K562 (cell line): ENCODE measurements around the gene CRYZ. TPM values are rescaled to one million over a fixed set of nuclear protein-coding genes. Genes with fewer than 3 reads are reported as not detected.
A peak's percentile ranks its signal among the peaks of the same experiment; 100 is the strongest.

ENCODE experiments used
- ATAC-seq: fragments of 200-7000 bp; cut with Tn5 transposase; 3 replicates; pipeline ENCODE4 v1.9.1; 2020; ENCODE audit warnings: moderate library complexity
- BruUV-seq: library from RNA; stranded (reverse); fragments of 400-500 nt; replicated peaks from 2 replicates; lab custom pipeline; 2021; lab: Mats Ljungman, UMichigan
- CTCF ChIA-PET: fragments of 300-600 bp; formaldehyde crosslinking; extraction: SDS; loops from one replicate; lab custom pipeline; 2021; ENCODE audit warnings: low intra/inter-chr PET ratio; lab: Yijun Ruan, JAX
- POLR2A ChIA-PET: fragments of 300-600, 350-650 bp; sonication (Branson Sonifier 250); formaldehyde crosslinking; extraction: SDS; loops from one replicate; lab custom pipeline; 2021; ENCODE audit warnings: antibody characterized with exemption, inconsistent platforms; lab: Yijun Ruan, JAX
- DNase-seq, 4 experiments: peaks; one replicate each; pipeline versions ENCODE4 v3.0.0 to v3.0.0-alpha.2; 2011 to 2018; ENCODE audit warnings: low spot score in 3 of 4, mixed read lengths in 3 of 4; ENCODE audit errors: extremely low read depth in 1 of 4
- FAIRE-seq: peaks from 2 replicates; lab custom pipeline; 2011; peaks lifted over from hg19 to GRCh38; lab: Jason Lieb, UNC
- H2AFZ ChIP-seq: 2 replicates; pipeline ENCODE4 v1.6.0; 2011; ENCODE audit warnings: low read depth, low read length, control low read depth, inconsistent platforms
- H3K27ac ChIP-seq: fragments of 200-600 bp; 3 replicates; pipeline ENCODE4 v1.8.0; 2011; ENCODE audit warnings: low read depth, mild to moderate bottlenecking, control low read depth, inconsistent platforms, low read length, moderate library complexity, mixed read lengths; ENCODE audit errors: extremely low read depth
- H3K27me3 ChIP-seq, 2 experiments: fragments of 300-600 bp in 1 of 2; 2 replicates in 1 of 2; 3 replicates in 1 of 2; pipeline versions ENCODE4 v1.6.0 to v1.8.0; 2011; ENCODE audit warnings: inconsistent platforms in 2 of 2, low read length in 2 of 2, mild to moderate bottlenecking in 1 of 2, mixed read lengths in 1 of 2, moderate library complexity in 1 of 2; ENCODE audit not compliant: control insufficient read depth in 2 of 2, insufficient read depth in 2 of 2
- H3K36me3 ChIP-seq: fragments of 300-600 bp; 3 replicates; pipeline ENCODE4 v1.8.0; 2011; ENCODE audit warnings: mild to moderate bottlenecking, low read length, inconsistent platforms; ENCODE audit not compliant: control insufficient read depth, insufficient read depth
- H3K4me1 ChIP-seq, 2 experiments: fragments of 200-600 bp in 1 of 2; replicated peaks in 1 of 2; 2 replicates in 1 of 2; 3 replicates in 1 of 2; pipeline versions ENCODE4 v1.5.1 to v1.8.0; 2011; ENCODE audit warnings: inconsistent platforms in 2 of 2, low read length in 2 of 2, mild to moderate bottlenecking in 1 of 2, mixed read lengths in 1 of 2, moderate library complexity in 1 of 2; ENCODE audit not compliant: control insufficient read depth in 2 of 2, insufficient read depth in 2 of 2
- H3K4me2 ChIP-seq: 2 replicates; pipeline ENCODE4 v1.6.1; 2011; ENCODE audit warnings: low read length, control low read depth, inconsistent platforms, mixed read lengths; ENCODE audit not compliant: insufficient read depth
- H3K4me3 ChIP-seq: fragments of 200-600 bp; sonication (generic), shearing (Covaris generic); 2 replicates; pipeline ENCODE4 v1.5.1; 2016; ENCODE audit warnings: control low read depth, inconsistent platforms
- H3K79me2 ChIP-seq: fragments of 200-600 bp; 3 replicates; pipeline ENCODE4 v1.8.0; 2011; ENCODE audit warnings: low read length, inconsistent platforms; ENCODE audit not compliant: control insufficient read depth, insufficient read depth
- H3K9ac ChIP-seq, 2 experiments: 2 replicates each; pipeline versions ENCODE4 v1.6.0 to v1.6.1; 2011; ENCODE audit warnings: low read depth in 2 of 2, low read length in 2 of 2, control low read depth in 1 of 2, inconsistent platforms in 1 of 2, mild to moderate bottlenecking in 1 of 2, mixed read lengths in 1 of 2; ENCODE audit not compliant: insufficient read depth in 1 of 2
- H3K9me1 ChIP-seq: one replicate; pipeline ENCODE4 v1.6.0; 2011; ENCODE audit warnings: inconsistent platforms, mild to moderate bottlenecking, low read length, moderate library complexity; ENCODE audit not compliant: control insufficient read depth, insufficient read depth
- H3K9me3 ChIP-seq: replicated peaks from 2 replicates; pipeline ENCODE4 v1.5.1; 2011; ENCODE audit warnings: low read depth, low read length, inconsistent platforms; ENCODE audit not compliant: control insufficient read depth, insufficient read depth
- H4K20me1 ChIP-seq: replicated peaks from 2 replicates; pipeline ENCODE4 v1.6.1; 2011; ENCODE audit warnings: low read length, inconsistent platforms, mixed read lengths; ENCODE audit not compliant: control insufficient read depth, insufficient read depth
- ATF7 ChIP-seq: fragments of 450-650 bp; IDR thresholded peaks from 2 replicates; pipeline ENCODE4 v1.7.1; 2014; ENCODE audit warnings: mild to moderate bottlenecking, moderate library complexity
- CBX8 ChIP-seq: fragments of 200-600 bp; sonication (generic); IDR thresholded peaks from 2 replicates; pipeline ENCODE4 v1.6.1; 2012; ENCODE audit warnings: borderline replicate concordance, mixed run types, low read depth, mild to moderate bottlenecking, moderate library complexity, mixed read lengths, low read length, control low read depth, inconsistent platforms; ENCODE audit not compliant: poor library complexity, severe bottlenecking; ENCODE audit errors: extremely low read depth
- CEBPG ChIP-seq, 3 experiments: fragments of 200-800 bp in 1 of 3; sonication (Bioruptor generic) in 1 of 3; sonication (generic) in 1 of 3; formaldehyde crosslinking in 1 of 3; IDR thresholded peaks in 2 of 3; conservative IDR thresholded peaks in 1 of 3; 2 replicates each; pipeline versions ENCODE4 v1.6.1 to v1.8.0; 2016 to 2022; ENCODE audit warnings: missing compliant biosample characterization in 2 of 3, missing genetic modification characterization in 2 of 3, mild to moderate bottlenecking in 1 of 3, missing genetic modification reagents in 1 of 3
- CHD4 ChIP-seq: fragments of 200-600 bp; sonication (generic); IDR thresholded peaks from 3 replicates; pipeline ENCODE4 v1.6.1; 2012; ENCODE audit warnings: low read depth, mild to moderate bottlenecking, mixed read lengths, low read length, inconsistent platforms; ENCODE audit not compliant: insufficient read depth, insufficient replicate concordance, poor library complexity, severe bottlenecking
- ETV6 ChIP-seq, 3 experiments: fragments of 150-350 bp in 1 of 3; sonication (generic) in 1 of 3; formaldehyde crosslinking in 1 of 3; IDR thresholded peaks; 2 replicates each; pipeline versions ENCODE4 v1.6.1 to v1.8.0; 2014 to 2022; ENCODE audit warnings: borderline replicate concordance in 2 of 3, low read depth in 2 of 3, antibody characterized with exemption in 1 of 3, low read length in 1 of 3, mild to moderate bottlenecking in 1 of 3, missing genetic modification reagents in 1 of 3
- FOS ChIP-seq: IDR thresholded peaks from 3 replicates; pipeline ENCODE4 v1.6.1; 2011; ENCODE audit not compliant: insufficient read length; ENCODE audit errors: extremely low read depth
- HMG20A ChIP-seq: fragments of 450-650 bp; formaldehyde crosslinking; conservative IDR thresholded peaks from 2 replicates; pipeline ENCODE4 v1.4.0; 2020; ENCODE audit warnings: mild to moderate bottlenecking, mixed read lengths
- NCOA1 ChIP-seq: fragments of 450-650 bp; IDR thresholded peaks from 2 replicates; pipeline ENCODE4 v1.6.1; 2016; ENCODE audit warnings: low read depth
- NONO ChIP-seq, 2 experiments: fragments of 200-400 bp in 1 of 2; fragments of 450-650 bp in 1 of 2; formaldehyde crosslinking in 1 of 2; IDR thresholded peaks; 2 replicates each; pipeline ENCODE4 v1.6.1; 2017; ENCODE audit warnings: low read depth in 2 of 2, mild to moderate bottlenecking in 2 of 2, moderate library complexity in 2 of 2, low read length in 1 of 2
- PYGO2 ChIP-seq: fragments of 450-650 bp; IDR thresholded peaks from 2 replicates; pipeline ENCODE4 v1.6.1; 2016; ENCODE audit warnings: mild to moderate bottlenecking, missing genetic modification characterization, moderate library complexity, missing compliant biosample characterization
- TEAD1 ChIP-seq, 2 experiments: fragments of 450-650 bp in 1 of 2; sonication (generic) in 1 of 2; formaldehyde crosslinking; IDR thresholded peaks; 2 replicates each; pipeline versions ENCODE4 v1.4.0 to v1.8.0; 2020 to 2022; ENCODE audit warnings: mild to moderate bottlenecking in 2 of 2, missing genetic modification reagents in 1 of 2
- XRCC3 ChIP-seq: fragments of 450-650 bp; IDR thresholded peaks from 2 replicates; pipeline ENCODE4 v1.6.1; 2017; ENCODE audit warnings: mild to moderate bottlenecking, moderate library complexity
- ZFPM2 ChIP-seq: fragments of 250-450 bp; sonication (Bioruptor Pico); IDR thresholded peaks from 2 replicates; pipeline ENCODE4 v1.5.1; 2022; ENCODE audit warnings: mild to moderate bottlenecking
- ZNF445 ChIP-seq: fragments of 250-450 bp; sonication (Bioruptor Pico); IDR thresholded peaks from 2 replicates; pipeline ENCODE4 v1.4.0; 2020; ENCODE audit warnings: low read depth, mild to moderate bottlenecking, moderate library complexity
- WGBS: fragments of 100-300 bp; shearing (Covaris generic); methylation state at CpG from one replicate; pipeline ENCODE4 v1.1.6; 2016; ENCODE audit warnings: low coverage, mixed read lengths; ENCODE audit not compliant: insufficient coverage; ENCODE audit errors: missing lambda C conversion rate; 5-methylcytosine and 5-hydroxymethylcytosine counted together
- in situ Hi-C: fragments of 300-500 bp; cut with MboI; formaldehyde crosslinking; loops from 4 replicates; pipeline ENCODE4 v1.15.0; 2018; ENCODE audit warnings: inconsistent platforms, mixed read lengths
- intact Hi-C: fragments of 100-400 bp; cut with micrococcal nuclease; formaldehyde crosslinking; loops from 2 replicates; pipeline ENCODE4 v1.14.2; 2022
- polyA plus RNA-seq, 8 experiments: library from polyadenylated mRNA; depleted of rRNA in 4 of 8; stranded (reverse) in 5 of 8; unstranded in 3 of 8; fragments of >200 nt; fragmentation: Nextera tagmentation in 2 of 8; fragmentation: Illumina TruSeq in 1 of 8; extraction: Ambion mirVana in 2 of 8; extraction: Trizol in 1 of 8; gene quantifications; 2 replicates each; pipeline versions ENCODE4 v1.2.1 to v1.2.3, GENCODE V29; 2011 to 2014; ENCODE audit warnings: inconsistent platforms in 1 of 8, missing spikeins in 1 of 8
- total RNA-seq, 7 experiments: library from RNA; depleted of rRNA in 6 of 7; stranded (reverse); fragments of >200 nt in 6 of 7; fragmentation: Illumina TruSeq in 2 of 7; extraction: Trizol in 2 of 7; gene quantifications; 2 replicates each; pipeline versions ENCODE4 v1.2.1 to v1.2.3, GENCODE V29; 2011 to 2021; ENCODE audit warnings: low replicate concordance in 1 of 7
- TF ChIP-seq, protein P1 (sequence below): fragments of 450-650 bp; IDR thresholded peaks from 2 replicates; pipeline ENCODE4 v1.6.1; 2017; ENCODE audit warnings: antibody characterized with exemption, mild to moderate bottlenecking

Gene CRYZ
- total and polyA plus RNA-seq, 9 of the 15 experiments (the other 6 are each of a cell fraction or from before 2014, with no cell fraction given) = 51.7 to 179 (median 81.4) TPM

DNA sequence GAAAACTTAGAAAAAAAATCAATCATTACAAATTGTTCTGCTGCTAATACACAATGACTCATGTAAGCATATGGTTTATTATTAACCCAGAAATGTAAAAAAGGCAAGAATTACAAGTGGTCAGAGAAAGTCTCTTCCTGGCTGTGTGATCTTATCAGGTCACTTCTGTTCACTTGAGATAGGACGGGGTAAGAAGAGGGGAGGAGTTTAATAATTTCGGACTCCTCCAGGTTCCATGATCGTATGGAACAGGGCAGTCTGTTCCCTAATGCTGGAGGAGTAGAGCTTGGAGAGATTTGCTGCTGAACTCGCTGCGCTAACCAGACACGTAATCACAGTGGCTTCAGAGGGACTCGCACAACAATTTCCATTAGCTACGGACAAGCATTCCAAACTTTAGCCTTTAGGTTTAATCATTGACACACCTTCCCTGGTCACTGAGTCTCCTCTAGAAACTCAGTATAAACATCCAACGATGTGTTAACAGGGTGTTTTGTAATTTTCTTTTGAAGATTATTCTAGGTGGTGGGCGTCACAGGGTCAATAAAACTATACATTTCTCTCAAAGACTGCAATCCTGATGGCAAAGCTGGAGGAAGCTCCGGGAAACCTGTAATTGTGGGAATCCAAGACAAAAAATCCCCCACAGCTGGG, 1.3 kb downstream of the CRYZ start:
- Histone ChIP-seq H3K4me2 (peak overlapping the region; percentile 78), H3K4me1 (peaks cover 5 to 19% of the 10 kb centered on the region in 2 experiments; a peak in 3 of 5 replicates), H3K27ac (peak overlapping the region; percentile 46), H3K27me3 (no peaks in the 10 kb centered on the region), H3K4me3 (peak overlapping the region; percentile 15; the same call in 1 of the 2 replicates), H3K79me2 (peaks cover 53% of the 10 kb centered on the region), H2AFZ (peak overlapping the region; percentile 60), H3K9ac (peak overlapping the region; percentile 37 to 86; a peak in 3 of 4 replicates), H4K20me1 (no peaks in the 10 kb centered on the region), H3K36me3 (peaks cover 16% of the 10 kb centered on the region; the same call in 2 of the 3 replicates), H3K9me1 (no peaks in the 10 kb centered on the region), H3K9me3 (no peaks in the 10 kb centered on the region)
- intact Hi-C loops (loop anchor here (2.0 to 5.0 kb wide), 2 partner anchors 43 to 534 kb away; partner anchors contain the start of genes FPGT and LRRIQ3), in situ Hi-C loops (no loop called here)
- peak; percentile 76 for FAIRE-seq
- no TSS peak for BruUV-seq
- CTCF ChIA-PET = no interaction called here
- POLR2A ChIA-PET = interaction anchor here (1.9 kb wide), 1 partner anchor 8 kb away, joined by 7 read pairs; no protein-coding TSS in a partner anchor
- DNase-seq = peak; percentile 66 to 82 (median 75)
- peak; percentile 60 for ATAC-seq
- WGBS = under 1% methylated on average over 11 of the region's 11 CpGs
- no peak for TF ChIP-seq ZFPM2 (CRISPR knock-in tag)
- no peak for TF ChIP-seq NCOA1
- TF ChIP-seq ATF7 = 0 out of 2 replicates have a peak, but pooled peaks have one; percentile 19
- no peak for TF ChIP-seq XRCC3
- TF ChIP-seq HMG20A (CRISPR knock-in tag) = no peak
- TF ChIP-seq TEAD1 (CRISPR knock-in tag; IDR thresholded peaks at IDR 0.05) = no peak
- no peak for TF ChIP-seq FOS
- TF ChIP-seq, protein P1, sequence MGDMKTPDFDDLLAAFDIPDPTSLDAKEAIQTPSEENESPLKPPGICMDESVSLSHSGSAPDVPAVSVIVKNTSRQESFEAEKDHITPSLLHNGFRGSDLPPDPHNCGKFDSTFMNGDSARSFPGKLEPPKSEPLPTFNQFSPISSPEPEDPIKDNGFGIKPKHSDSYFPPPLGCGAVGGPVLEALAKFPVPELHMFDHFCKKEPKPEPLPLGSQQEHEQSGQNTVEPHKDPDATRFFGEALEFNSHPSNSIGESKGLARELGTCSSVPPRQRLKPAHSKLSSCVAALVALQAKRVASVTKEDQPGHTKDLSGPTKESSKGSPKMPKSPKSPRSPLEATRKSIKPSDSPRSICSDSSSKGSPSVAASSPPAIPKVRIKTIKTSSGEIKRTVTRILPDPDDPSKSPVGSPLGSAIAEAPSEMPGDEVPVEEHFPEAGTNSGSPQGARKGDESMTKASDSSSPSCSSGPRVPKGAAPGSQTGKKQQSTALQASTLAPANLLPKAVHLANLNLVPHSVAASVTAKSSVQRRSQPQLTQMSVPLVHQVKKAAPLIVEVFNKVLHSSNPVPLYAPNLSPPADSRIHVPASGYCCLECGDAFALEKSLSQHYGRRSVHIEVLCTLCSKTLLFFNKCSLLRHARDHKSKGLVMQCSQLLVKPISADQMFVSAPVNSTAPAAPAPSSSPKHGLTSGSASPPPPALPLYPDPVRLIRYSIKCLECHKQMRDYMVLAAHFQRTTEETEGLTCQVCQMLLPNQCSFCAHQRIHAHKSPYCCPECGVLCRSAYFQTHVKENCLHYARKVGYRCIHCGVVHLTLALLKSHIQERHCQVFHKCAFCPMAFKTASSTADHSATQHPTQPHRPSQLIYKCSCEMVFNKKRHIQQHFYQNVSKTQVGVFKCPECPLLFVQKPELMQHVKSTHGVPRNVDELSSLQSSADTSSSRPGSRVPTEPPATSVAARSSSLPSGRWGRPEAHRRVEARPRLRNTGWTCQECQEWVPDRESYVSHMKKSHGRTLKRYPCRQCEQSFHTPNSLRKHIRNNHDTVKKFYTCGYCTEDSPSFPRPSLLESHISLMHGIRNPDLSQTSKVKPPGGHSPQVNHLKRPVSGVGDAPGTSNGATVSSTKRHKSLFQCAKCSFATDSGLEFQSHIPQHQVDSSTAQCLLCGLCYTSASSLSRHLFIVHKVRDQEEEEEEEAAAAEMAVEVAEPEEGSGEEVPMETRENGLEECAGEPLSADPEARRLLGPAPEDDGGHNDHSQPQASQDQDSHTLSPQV = no peak
- no peak for TF ChIP-seq NONO (IDR thresholded peaks at IDR 0.05; ENCODE audit: low read depth in 2 of 2, low read length in 1 of 2)
- no peak for TF ChIP-seq ZNF445
- no peak for TF ChIP-seq CEBPG (CRISPR knock-in tag; IDR thresholded peaks at IDR 0.05)
- TF ChIP-seq CEBPG (tag; conservative IDR thresholded peaks at IDR 0.05 in 1 of 2, IDR thresholded peaks at IDR 0.05 in 1 of 2) = no peak
- no peak for TF ChIP-seq CHD4
- TF ChIP-seq ETV6 (IDR thresholded peaks at IDR 0.05; ENCODE audit: borderline replicate concordance in 1 of 2, low read depth in 2 of 2, low read length in 1 of 2) = no peak
- TF ChIP-seq ETV6 (CRISPR knock-in tag; IDR thresholded peaks at IDR 0.05; ENCODE audit: borderline replicate concordance) = no peak
- TF ChIP-seq PYGO2 (tag) = no peak
- TF ChIP-seq CBX8 = no peak
